ENCODE measurements around the gene ACCS.

ACCS gene

DNA sequence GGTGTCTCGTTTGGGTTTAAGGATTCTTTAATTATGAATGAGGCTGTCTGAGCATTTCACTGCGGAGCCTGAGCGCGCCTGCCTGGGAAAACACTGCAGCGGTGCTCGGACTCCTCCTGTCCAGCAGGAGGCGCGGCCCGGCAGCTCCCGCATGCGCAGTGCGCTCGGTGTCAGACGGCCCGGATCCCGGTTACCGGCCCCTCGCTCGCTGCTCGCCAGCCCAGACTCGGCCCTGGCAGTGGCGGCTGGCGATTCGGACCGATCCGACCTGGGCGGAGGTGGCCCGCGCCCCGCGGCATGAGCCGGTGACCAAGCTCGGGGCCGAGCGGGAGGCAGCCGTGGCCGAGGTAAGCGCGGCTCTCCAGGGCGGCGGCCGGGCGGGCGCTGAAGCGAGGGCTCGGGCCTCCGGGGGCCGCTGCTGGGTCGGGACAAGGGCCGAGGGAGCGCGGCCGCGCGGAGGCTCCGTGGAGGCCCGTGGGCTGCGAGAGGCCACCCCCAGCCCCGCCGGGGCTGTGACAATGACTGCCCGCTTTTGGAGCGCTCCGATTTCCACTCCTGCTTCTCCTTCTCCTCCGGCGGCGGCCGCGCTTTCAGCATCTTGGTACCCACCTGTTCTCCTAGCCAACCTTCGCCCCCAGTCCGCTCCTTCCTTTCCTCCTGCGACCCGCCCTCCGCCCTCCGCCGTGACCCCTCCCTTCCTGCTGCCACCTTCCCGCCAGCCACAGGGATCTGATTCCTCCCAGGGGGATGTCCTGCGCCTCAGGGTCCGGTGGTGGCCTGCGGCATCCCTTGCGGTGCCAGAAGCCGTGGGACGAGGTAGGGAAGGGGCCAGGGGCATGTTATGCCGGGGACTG is 29.7 kb downstream of the ACCS start, which contains the start of gene EXT2:
Gene EXT2, plus strand, starts transcription at position 173 of the 854 bp plus-strand sequence. CDS start 12,035 bp downstream, outside the sequence.
- DNase-seq, result peak in 1 of 2 experiments; percentile 52

DNA sequence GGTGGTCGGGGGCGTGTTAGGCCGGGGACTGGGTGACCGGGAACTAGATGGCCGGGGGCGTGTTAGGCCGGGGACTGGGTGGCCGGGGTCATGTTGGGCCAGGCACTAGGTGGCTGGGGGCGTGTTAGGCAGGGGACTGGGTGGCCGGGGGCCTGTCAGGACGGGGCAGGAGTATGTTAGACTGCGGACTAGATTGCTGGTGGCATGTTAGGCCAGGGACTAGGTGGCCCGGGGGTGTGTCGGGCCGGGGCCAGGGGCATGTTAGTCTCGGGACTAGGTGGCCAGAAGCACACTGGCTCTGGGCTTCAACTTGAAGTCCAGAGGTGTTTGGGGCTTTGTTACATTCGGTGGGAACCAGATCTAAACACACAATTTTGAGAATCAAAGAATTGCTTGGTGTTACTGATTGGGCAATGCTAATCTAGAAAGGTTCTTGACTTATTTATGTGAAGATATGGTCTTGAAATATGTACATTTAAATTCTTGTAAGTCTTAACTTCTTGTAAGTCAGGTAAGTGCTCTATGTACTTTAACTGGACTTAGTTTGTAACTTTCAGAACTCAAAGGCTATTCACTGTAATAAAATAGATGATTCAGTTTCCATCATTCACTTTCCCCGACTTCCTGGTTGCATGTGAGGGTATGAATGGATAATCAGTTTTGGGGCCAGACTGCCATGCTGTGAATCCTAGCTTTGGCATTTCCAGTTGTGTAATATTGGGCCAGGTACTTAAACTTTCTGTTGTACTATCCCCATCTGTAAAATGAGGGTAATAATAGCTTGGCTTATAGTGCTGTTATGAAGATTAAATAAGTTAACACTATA is 30.5 kb downstream of the ACCS start:
- DNase-seq, result no peak

DNA sequence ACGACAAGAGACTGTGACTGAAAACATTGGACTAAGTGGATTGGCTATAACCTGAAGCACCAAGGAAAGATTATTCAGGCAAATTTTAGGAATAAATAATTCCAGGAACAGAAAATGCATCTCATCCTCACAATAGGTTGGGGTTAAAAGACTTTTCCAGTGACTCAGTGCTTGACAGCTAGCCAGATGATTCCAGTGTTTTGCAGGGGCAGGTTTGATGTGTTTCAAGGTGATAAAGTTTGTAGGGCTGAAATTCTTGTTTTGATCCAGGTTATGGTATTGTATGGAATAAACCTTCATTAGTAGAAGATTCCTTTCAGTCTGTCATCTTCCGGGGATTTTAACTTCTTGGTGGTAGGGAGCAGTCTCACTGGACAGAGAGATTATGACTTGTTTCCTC is 31.8 kb downstream of the ACCS start:
- no peak for DNase-seq

DNA sequence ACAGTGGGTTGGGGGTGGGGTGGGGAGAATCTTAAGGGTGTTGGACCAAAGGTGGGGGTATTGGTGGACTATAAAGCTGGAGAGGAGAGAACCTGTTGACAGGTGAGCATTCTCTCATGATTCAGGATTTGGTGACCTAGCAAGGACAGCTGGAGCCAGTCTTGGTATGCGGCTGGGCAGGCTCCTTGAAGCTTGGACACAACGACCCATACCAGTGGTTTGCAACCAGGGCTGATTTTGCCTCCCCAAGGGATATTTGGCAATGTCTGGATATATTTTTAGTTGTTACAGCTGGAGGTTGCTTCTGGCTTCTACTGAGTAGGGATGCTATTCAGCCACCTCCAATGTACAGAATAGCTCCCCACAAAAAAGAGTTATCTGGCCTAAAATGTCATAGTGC is 35.0 kb downstream of the ACCS start:
- no peak for DNase-seq

DNA sequence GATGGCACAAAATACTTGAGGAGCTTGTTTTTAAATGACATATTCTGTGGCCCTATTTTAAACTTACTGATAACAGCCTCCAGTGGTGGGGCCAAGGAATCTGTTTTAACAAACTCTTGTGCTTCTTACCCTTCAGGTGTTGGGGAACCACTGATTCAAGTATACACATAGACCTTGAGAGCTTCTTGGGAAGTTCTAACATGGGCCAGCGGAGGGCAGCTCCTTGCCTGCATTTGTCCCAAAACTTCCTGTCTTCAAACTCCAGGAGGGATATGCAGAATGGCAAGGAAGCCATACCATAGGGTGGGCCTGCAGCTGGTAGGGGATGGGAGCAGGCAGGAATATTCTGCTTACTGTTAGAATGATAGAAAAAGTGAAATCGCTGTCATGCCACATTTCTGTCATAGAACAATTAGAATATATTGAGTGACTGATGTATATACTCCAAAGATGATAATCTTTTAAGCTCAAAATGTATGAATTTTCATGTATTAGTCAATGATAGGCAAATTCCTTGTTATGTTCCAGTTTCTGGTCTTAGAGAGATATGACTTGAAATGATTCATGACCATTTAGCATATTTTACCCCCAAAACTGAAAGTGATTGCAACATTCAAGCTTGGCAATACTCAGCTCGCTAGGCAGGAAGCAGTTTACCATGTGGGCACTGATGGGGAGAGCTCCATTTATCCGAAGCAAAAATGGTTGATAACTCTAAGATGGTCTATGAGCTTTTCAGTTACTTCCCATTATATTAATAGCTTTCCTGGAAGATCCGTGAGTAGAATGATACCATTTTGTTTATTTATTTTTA is 38.6 kb downstream of the ACCS start:
- DNase-seq, result no peak

DNA sequence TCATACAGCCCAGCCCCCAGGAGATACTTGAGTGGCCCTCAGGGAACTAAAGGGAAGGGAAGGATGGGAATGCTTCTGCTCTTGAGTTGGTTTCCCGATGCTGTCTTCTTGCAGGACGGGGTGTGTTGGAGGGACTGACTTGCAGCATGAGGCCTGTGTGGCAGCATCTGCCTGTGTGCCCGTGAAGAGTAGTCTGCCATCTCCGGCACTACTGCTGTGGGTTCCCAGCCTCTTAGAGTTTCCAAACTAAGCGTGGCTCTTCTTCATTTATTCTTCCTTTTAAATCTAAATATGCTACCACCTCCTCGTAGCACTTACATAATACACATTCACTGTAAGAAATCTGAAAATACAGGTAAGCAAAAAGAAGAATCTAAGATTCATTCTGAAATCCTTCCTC is 42.2 kb downstream of the ACCS start:
- DNase-seq, result no peak

DNA sequence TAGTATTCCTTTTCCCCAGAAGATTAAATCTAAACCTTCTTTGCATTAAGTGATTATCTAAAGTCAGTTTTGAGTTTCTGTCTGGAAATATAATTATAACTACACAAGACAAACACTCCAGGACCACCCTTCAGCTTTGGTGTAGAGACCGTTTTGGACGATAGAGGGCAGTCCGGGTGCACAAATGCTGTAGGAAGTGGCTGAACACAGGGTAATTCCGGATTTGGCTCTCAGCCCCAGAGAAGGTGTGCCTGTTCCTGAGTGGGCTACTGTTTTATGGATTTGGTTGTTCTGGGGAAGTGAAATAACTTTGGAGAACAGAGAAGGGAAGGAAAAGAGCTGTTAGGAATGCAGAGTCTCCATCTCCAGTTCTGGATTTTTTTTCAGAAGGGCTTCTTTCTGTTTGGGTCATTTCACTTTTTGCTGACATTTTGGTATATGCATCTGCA is 44.2 kb downstream of the ACCS start:
- peak; percentile 2 to 11 for DNase-seq

DNA sequence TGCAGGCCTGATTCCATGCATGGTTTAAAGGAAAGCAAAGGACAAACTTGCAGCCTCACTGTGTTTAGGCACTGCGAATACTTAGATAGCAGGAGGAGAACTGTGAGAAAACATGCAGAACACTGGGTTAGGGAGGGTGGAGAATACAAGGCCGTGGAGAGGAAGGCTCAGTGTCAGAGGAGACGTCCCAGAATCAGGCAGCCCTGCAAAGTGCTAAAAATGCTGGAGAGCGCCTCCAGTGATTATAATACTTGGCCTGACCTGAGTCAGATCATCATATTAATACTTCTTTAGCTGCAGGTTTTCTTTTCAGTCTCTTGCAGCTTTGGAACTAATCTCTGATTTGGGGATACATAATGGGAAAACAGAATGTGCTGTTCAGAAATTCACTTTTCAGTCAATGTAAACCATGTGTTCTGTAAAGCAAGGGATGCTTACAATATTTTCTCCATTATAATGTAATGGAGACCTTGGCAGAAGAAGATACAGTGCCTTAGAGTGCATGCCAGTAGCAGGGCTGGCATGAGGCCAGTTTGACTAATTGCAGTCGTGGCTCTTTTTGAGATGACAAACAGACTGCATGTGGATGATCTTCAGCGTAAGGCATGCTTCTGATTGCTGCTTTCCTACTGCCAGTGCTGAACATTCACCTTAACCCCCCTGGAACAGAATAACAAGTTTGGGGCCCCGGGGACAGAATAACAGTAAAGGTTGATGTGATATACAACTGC is 46.2 kb downstream of the ACCS start:
- DNase-seq, result no peak

DNA sequence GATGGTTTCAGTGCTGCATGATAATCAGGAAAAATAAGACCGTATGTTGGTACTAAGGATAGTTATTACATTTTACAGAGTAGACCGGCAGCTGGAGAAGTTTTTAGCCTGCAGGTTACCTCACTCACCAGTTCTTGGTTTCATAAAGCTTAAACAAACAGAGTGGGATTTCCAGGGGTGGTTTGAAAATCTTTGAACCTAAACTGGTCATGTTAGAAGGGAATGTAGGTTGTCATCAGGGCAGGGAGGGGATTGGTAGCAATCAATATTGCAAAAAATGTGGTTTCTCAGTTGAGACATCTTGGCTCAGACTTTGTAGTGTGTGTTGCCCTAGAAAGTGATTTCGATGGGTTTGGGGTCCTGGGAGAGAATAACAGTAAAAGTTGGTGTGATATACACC is 46.9 kb downstream of the ACCS start:
- DNase-seq, result no peak

DNA sequence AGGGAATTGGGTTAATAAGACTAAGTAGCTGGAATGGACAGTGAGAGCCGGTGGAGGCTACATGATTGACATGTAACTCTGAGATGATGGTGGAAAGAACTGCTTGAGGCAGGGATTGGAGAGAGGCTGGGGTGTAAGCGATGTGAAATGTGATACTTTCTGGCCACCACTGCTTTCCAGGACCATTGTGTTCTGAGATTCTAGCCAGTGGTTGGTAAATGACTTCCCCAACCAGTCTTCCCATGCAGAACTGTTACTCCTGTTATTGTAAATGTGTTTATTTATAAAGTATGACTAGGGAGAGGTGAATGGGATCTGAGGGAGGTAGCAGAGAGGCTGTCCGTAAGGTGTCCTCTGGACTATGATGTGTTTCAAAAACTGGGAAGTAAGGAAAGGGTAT is 47.5 kb downstream of the ACCS start:
- no peak for DNase-seq

DNA sequence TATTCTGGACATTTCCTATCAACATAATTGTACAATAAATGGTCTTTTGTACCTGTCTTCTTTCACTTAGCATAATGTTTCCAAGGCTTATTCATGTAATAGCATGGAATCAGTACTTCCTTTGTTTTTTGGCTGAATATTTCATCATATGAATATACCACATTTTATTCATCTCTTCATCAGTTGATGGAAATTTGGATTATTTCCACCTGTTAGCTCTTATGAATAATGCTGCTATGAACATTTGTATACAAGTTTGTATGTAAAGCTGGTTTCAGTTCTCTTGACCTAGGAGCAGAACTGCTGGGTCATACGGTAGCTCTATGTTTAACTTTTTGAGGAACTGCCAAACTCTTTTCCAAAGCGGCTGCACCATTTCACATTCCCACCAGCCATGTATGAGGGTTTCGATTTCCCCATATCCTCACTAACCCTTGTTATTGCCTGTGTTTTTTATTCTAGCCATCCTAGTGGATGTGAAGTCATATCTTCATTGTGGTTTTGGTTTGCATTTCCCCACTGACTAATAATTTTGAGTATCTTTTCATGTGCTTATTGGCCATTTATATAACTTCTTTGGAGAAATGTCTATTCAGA is 50.3 kb downstream of the ACCS start:
- DNase-seq, result no peak

DNA sequence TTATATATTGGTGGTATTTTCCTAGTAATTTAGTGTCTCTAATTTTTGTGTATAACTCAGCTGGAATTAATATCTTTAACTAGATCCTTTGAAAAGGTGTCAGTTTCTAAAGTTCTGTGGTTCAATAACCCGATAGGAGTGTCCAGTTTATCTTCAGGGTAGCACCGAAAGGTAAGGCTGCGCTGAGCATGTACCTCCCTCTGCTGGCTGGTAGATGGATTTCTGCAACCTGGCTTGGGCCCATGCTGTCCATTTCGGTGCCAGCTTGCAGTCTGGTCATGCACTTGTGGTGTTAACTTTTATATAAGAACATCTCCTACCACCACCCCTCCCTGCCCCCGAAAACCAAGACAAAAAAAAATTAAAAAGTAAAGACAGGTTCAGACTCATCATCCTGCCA is 54.1 kb downstream of the ACCS start:
- DNase-seq, result no peak

DNA sequence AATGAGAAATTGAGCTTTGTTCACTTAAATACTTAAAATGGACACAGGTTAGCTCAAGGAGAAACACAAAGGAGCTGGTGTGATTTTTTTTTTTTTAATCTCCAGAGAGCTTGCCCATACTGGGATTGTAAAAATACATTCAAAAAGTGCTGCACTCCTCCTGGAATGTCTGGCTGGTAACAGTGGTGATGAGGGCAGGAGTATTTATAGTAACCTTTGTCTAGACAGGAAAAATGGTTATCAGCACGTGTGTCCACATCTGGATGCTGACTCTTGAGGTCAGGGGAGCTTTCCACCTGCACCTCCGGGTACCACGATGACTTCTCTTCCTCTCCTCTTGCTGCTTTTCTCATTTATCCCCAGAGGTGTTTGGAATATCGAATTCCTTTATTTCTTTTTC is 59.5 kb downstream of the ACCS start:
- no peak for DNase-seq

DNA sequence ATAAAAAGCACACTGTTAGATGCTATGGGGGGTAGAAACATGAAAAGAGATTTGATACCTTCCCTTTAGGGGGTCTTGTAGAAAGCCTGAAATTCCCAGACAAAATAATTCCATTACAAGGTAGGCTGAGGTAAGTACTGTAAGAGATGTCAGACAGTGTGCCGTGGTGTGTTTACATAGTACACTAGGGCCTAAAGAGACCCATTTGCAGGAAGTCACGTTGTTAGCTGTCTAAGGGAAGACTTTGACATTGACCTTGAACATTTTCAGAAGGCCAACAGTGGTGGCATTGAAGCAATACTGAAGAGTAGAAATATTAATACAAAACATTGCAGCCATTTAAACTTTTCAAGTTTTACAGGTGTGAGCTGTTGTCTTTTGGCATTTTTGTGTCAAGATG is 60.2 kb downstream of the ACCS start:
- no peak for DNase-seq

DNA sequence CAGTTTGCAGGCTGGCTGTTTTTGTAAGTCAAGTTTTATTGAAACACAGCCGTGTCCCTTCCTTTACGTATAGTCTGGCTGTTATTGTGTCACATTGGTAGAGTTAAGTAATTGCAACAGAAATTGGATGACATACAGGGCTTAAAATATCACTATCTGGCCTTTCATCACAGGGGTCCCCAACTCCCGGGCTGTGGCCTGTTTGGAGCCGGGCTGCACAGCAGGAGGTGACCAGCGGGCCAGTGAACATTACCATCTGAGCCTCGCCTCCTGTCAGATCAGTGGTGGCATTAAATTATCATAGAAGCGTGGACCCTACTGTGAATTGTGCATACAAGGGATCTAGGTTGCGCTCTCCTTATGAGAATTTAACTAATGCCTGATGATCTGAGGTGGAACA is 61.1 kb downstream of the ACCS start:
- no peak for DNase-seq

DNA sequence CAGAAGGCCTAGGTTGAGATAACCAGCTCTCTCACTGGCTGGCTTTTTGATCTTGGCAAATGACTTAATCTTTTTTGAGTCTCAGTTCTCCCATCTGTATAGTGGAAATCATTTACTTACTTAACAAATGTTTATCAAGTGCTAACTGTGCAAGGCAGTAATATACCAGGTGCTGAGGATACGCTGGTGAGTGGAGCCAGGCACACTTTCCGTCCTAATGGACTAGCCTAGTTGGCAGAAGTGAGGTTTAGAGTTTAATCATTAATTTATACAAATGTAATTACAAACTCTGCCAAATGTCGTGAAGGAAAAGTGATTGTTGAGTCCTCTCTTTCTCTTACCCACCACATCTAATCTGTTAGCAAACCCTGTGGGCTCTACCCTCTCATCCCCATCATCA is 62.7 kb downstream of the ACCS start:
- no peak for DNase-seq

DNA sequence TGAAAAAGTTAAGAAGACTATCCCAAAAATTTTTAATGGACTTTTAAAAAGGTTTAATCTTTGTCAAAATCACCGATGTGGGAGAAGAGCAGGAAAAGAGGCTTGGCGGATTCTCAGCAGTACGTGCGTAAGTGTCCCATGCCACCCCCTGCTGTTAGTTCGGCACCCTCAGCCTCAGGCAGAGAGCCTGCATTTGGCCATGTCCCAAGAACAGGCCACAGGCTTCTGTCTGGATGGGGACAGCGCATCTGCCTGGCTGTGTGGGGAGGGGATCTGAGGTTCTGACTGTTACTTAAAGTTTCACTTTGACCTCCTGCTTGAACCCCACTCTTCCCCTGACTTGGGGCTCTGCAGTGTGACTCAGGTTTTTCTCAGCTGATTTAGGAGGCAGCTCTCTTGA is 64.7 kb downstream of the ACCS start:
- no peak for DNase-seq

DNA sequence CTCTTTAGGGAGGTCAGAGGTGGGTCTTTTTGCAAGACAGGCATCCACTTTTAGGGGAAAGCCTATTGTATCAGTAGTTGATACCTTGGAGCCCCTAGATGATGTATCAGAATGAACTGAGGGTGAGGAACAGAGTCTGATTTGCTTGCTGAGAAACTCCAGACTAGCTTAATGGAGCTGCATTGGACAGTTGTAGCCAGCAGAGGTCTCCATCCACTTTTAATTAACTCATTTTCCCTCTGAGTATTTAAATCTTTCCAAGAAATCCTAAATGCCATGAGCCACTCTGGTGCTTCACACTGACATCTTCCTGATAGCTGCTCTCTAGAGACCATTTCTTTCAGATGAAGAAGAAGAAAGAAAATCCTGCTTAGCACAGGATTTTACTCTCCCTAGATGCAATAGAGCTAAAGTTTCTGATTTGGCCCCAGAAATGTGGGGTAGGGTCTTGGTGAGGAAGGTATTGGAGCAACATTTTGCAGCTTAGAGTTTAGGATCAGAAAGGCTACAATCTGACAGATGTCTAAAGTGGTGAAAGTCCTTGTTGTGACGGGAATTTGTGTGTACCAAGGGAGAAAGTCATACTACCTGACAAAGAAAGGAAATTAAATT is 67.4 kb downstream of the ACCS start:
- no peak for DNase-seq
